ENCODE measurements around the gene PIK3AP1. TPM values are rescaled to one million over a fixed set of nuclear protein-coding genes. Genes with fewer than 3 reads are reported as not detected.

The PIK3AP1 gene
- total and polyA plus RNA-seq, 4 experiments from 2014 or later: 1.1 to 2.6 (median 1.5) TPM

DNA sequence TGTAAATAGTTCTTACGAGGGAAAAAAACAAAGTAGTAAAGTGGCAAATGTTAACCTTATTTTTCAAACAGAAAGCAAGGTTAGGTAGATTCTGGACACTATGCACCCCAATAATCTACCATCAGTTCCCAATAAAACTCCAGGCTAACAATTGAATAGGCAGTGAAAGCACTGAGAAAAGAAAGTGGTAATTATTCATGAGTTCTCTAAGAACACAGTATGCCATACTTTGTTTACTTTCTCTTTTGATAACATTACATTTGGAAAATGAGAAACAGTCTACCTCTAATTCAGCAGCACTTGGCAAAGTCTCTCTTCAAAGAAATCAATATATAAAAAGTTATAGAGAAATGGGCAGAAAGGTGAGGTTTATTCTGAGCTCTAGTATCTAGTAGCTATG, 151.9 kb downstream of the PIK3AP1 start:
- ChIA-PET POLR2A (ENCODE audit: partially characterized antibody) (no interaction called here), CTCF (ENCODE audit: partially characterized antibody) (no interaction called here)
- peaks cover 11% of the 10 kb centered on the region for H3K36me3 ChIP-seq (ENCODE audit: insufficient read depth, low read length)
- Mint-ChIP-seq H3K4me1 (peaks cover 47 to 69% (median 58%) of the 10 kb centered on the region in 4 donors), H3K9me3 (no peaks in the 10 kb centered on the region), H3K36me3 (peaks cover 29 to 69% of the 10 kb centered on the region in 2 donors), H3K27me3 (no peaks in the 10 kb centered on the region), H3K4me3 (no peak overlapping the region), H3K27ac (peak overlapping the region in 1 of 7 donors; percentile 53)
- no peaks in the 10 kb centered on the region for H3K27me3 ChIP-seq (ENCODE audit: insufficient read depth, low read length)
- no peak overlapping the region for H3K27ac ChIP-seq (ENCODE audit: low read depth, low read length)
- intact Hi-C loops (cut with micrococcal nuclease): no loop called here
- no peak overlapping the region for H3K4me3 ChIP-seq (ENCODE audit: low read length in 2 of 2)
- H3K9me3 ChIP-seq (ENCODE audit: control insufficient read depth in 1 of 2, low read length in 2 of 2): no peaks in the 10 kb centered on the region
- H3K4me1 ChIP-seq (ENCODE audit: insufficient read depth, low read length): peaks cover 32% of the 10 kb centered on the region
- no peak for DNase-seq

GRCh38 chr10:96565774-96566173, 154.5 kb downstream of the PIK3AP1 start:
- Histone ChIP-seq H3K4me3 (ENCODE audit: low read length in 2 of 2) (no peak overlapping the region), H3K27ac (ENCODE audit: low read depth, low read length) (no peak overlapping the region), H3K4me1 (ENCODE audit: insufficient read depth, low read length) (peaks cover 26% of the 10 kb centered on the region), H3K27me3 (ENCODE audit: insufficient read depth, low read length) (no peaks in the 10 kb centered on the region), H3K9me3 (ENCODE audit: control insufficient read depth in 1 of 2, low read length in 2 of 2) (no peaks in the 10 kb centered on the region), H3K36me3 (ENCODE audit: insufficient read depth, low read length) (peaks cover 15% of the 10 kb centered on the region)
- no peak for DNase-seq
- H3K36me3 Mint-ChIP-seq: peaks cover 39 to 67% of the 10 kb centered on the region in 2 donors
- ChIA-PET CTCF (ENCODE audit: partially characterized antibody) (no interaction called here), POLR2A (ENCODE audit: partially characterized antibody) (no interaction called here)
- peak overlapping the region in 2 of 7 donors; percentile 36 to 62 for H3K27ac Mint-ChIP-seq
- H3K27me3 Mint-ChIP-seq: no peaks in the 10 kb centered on the region
- no peak overlapping the region for H3K4me3 Mint-ChIP-seq
- intact Hi-C loops (cut with micrococcal nuclease): no loop called here
- H3K4me1 Mint-ChIP-seq: peaks cover 35 to 46% (median 39%) of the 10 kb centered on the region in 4 donors
- no peaks in the 10 kb centered on the region for H3K9me3 Mint-ChIP-seq

DNA sequence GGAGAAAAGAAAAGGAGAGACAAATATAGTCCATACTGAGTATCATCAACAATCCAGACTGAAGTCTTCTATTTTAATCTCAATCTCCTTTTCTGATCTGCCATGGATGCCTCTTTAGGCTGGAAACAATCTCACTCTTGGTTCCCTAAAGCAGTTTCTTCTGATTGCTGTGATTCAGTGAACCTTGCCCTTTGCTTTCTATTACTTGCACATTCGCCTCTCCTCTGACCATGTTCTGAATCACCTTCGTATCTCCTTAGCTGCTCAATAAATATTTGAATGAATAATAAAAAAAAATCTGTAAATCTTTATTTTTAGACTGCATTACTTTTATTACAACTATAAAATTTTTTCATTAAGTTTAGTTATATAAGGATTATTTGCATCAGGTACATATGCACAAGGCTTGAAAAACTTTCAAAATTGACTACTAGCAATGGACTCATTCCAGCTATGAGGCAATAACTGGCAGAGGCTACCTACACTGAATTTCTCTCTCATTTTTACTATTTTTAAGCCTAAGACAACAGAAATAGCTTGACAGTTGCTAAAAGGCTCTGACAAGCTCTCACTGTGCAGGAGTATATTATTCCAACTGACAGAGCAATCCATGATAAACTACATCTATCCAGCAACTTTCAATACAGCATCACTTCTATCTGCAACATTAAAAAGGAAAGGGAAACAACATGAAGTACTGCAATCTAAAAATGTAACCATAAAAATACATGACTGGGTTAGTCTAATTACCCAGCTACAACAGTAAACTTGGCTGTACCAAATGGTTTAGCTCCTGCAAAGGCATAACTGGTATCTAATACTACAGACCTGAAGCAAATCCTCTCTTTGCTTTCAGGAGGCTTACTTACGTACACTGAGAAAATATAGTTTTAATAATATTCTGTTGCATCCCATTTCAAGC, 159.1 kb downstream of the PIK3AP1 start:
- CTCF ChIA-PET (ENCODE audit: partially characterized antibody): no interaction called here
- Histone ChIP-seq H3K27ac (ENCODE audit: low read depth, low read length) (no peak overlapping the region), H3K4me1 (ENCODE audit: insufficient read depth, low read length) (peaks cover 5% of the 10 kb centered on the region), H3K9me3 (ENCODE audit: control insufficient read depth in 1 of 2, low read length in 2 of 2) (no peaks in the 10 kb centered on the region), H3K36me3 (ENCODE audit: insufficient read depth, low read length) (peaks cover 46% of the 10 kb centered on the region), H3K4me3 (ENCODE audit: low read length in 2 of 2) (no peak overlapping the region), H3K27me3 (ENCODE audit: insufficient read depth, low read length) (no peaks in the 10 kb centered on the region)
- POLR2A ChIA-PET (ENCODE audit: partially characterized antibody): interaction anchor here (1.0 kb wide), 1 partner anchor 26 kb away, joined by 3 read pairs; the partner anchor contains the start of gene TM9SF3
- H3K4me3 Mint-ChIP-seq: no peak overlapping the region
- no peaks in the 10 kb centered on the region for H3K27me3 Mint-ChIP-seq
- intact Hi-C loops (cut with micrococcal nuclease): no loop called here
- H3K27ac Mint-ChIP-seq: no peak overlapping the region
- no peaks in the 10 kb centered on the region for H3K9me3 Mint-ChIP-seq
- H3K36me3 Mint-ChIP-seq: peaks cover 40 to 57% of the 10 kb centered on the region in 2 donors
- peaks cover 7 to 8% (median 7%) of the 10 kb centered on the region in 4 donors for H3K4me1 Mint-ChIP-seq
- no peak for DNase-seq

DNA sequence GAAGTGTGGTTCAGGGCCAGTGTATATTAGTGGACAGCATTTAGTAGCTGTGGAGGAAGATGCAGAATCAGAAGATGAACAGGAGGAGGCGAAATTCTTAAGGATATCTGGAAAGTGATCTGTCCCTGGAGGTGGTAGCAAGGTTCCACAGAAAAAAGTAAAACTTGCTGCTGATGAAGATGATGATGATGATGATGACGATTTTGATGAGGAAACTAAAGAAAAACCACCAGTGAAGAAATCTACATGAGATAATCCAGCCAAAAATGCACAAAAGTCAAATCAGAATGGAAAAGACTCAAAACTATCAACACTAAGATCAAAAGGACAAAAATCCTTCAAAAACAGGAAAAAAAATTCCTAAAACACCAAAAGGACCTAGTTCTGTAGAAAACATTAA, 159.8 kb downstream of the PIK3AP1 start:
- H3K4me3 ChIP-seq (ENCODE audit: low read length in 2 of 2): no peak overlapping the region
- ChIA-PET CTCF (ENCODE audit: partially characterized antibody) (no interaction called here), POLR2A (ENCODE audit: partially characterized antibody) (no interaction called here)
- Mint-ChIP-seq H3K4me3 (peak overlapping the region in 1 of 8 donors; percentile 10), H3K4me1 (peaks cover 0 to 4% (median 2%) of the 10 kb centered on the region in 4 donors), H3K36me3 (peaks cover 40 to 53% of the 10 kb centered on the region in 2 donors), H3K27me3 (no peaks in the 10 kb centered on the region), H3K9me3 (no peaks in the 10 kb centered on the region), H3K27ac (peak overlapping the region in 2 of 7 donors; percentile 51 to 54)
- H3K27ac ChIP-seq (ENCODE audit: low read depth, low read length): no peak overlapping the region
- peaks cover 46% of the 10 kb centered on the region for H3K36me3 ChIP-seq (ENCODE audit: insufficient read depth, low read length)
- no peaks in the 10 kb centered on the region for H3K9me3 ChIP-seq (ENCODE audit: control insufficient read depth in 1 of 2, low read length in 2 of 2)
- no peak for DNase-seq
- intact Hi-C loops (cut with micrococcal nuclease): no loop called here
- no peaks in the 10 kb centered on the region for H3K27me3 ChIP-seq (ENCODE audit: insufficient read depth, low read length)
- no peaks in the 10 kb centered on the region for H3K4me1 ChIP-seq (ENCODE audit: insufficient read depth, low read length)

GRCh38 chr10:96556003-96556402, 164.3 kb downstream of the PIK3AP1 start:
- Mint-ChIP-seq H3K4me1 (peaks cover 0 to 1% (median under 1%) of the 10 kb centered on the region in 4 donors), H3K27ac (no peak overlapping the region), H3K27me3 (no peaks in the 10 kb centered on the region), H3K36me3 (peaks cover 33 to 38% of the 10 kb centered on the region in 2 donors), H3K9me3 (no peaks in the 10 kb centered on the region), H3K4me3 (no peak overlapping the region)
- ChIA-PET CTCF (ENCODE audit: partially characterized antibody) (no interaction called here), POLR2A (ENCODE audit: partially characterized antibody) (no interaction called here)
- Histone ChIP-seq H3K27me3 (ENCODE audit: insufficient read depth, low read length) (no peaks in the 10 kb centered on the region), H3K9me3 (ENCODE audit: control insufficient read depth in 1 of 2, low read length in 2 of 2) (no peaks in the 10 kb centered on the region), H3K36me3 (ENCODE audit: insufficient read depth, low read length) (peaks cover 51% of the 10 kb centered on the region), H3K27ac (ENCODE audit: low read depth, low read length) (no peak overlapping the region), H3K4me3 (ENCODE audit: low read length in 2 of 2) (no peak overlapping the region), H3K4me1 (ENCODE audit: insufficient read depth, low read length) (no peaks in the 10 kb centered on the region)
- peak in 2 of 5 donors; percentile 6 for DNase-seq
- intact Hi-C loops (cut with micrococcal nuclease): no loop called here

DNA sequence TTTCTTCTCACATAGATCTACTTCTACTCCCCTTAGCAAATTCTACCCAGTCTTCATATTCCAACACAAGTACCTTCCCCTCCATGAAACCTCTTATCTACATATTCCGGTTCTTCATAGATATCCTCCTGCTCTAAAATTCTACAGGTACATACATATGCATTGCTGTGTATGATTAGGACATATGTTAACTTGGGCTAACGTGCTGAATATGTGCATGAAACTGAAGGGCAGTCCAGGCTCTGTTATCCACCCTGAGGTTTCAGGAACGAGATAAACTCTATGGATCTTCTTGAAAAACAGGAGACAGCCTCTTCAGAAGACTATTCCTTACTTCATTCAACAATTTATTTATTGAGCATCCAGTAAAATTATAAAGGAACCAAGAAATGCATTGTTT, 165.0 kb downstream of the PIK3AP1 start:
- Mint-ChIP-seq H3K27ac (no peak overlapping the region), H3K27me3 (no peaks in the 10 kb centered on the region), H3K36me3 (peaks cover 26 to 38% of the 10 kb centered on the region in 2 donors), H3K4me1 (peaks cover 0 to 1% (median under 1%) of the 10 kb centered on the region in 4 donors), H3K4me3 (no peak overlapping the region), H3K9me3 (no peaks in the 10 kb centered on the region)
- Histone ChIP-seq H3K27ac (ENCODE audit: low read depth, low read length) (no peak overlapping the region), H3K4me1 (ENCODE audit: insufficient read depth, low read length) (no peaks in the 10 kb centered on the region), H3K27me3 (ENCODE audit: insufficient read depth, low read length) (no peaks in the 10 kb centered on the region), H3K9me3 (ENCODE audit: control insufficient read depth in 1 of 2, low read length in 2 of 2) (no peaks in the 10 kb centered on the region), H3K4me3 (ENCODE audit: low read length in 2 of 2) (no peak overlapping the region), H3K36me3 (ENCODE audit: insufficient read depth, low read length) (peaks cover 52% of the 10 kb centered on the region)
- DNase-seq: no peak
- ChIA-PET POLR2A (ENCODE audit: partially characterized antibody) (no interaction called here), CTCF (ENCODE audit: partially characterized antibody) (no interaction called here)
- intact Hi-C loops (cut with micrococcal nuclease): no loop called here

GRCh38 chr10:96548589-96548988, 171.7 kb downstream of the PIK3AP1 start:
- Histone ChIP-seq H3K27ac (ENCODE audit: low read depth, low read length) (no peak overlapping the region), H3K4me1 (ENCODE audit: insufficient read depth, low read length) (no peaks in the 10 kb centered on the region), H3K9me3 (ENCODE audit: control insufficient read depth in 1 of 2, low read length in 2 of 2) (no peaks in the 10 kb centered on the region), H3K36me3 (ENCODE audit: insufficient read depth, low read length) (peaks cover 40% of the 10 kb centered on the region), H3K27me3 (ENCODE audit: insufficient read depth, low read length) (no peaks in the 10 kb centered on the region), H3K4me3 (ENCODE audit: low read length in 2 of 2) (no peak overlapping the region)
- H3K4me3 Mint-ChIP-seq: no peak overlapping the region
- peaks cover 0 to 12% (median 6%) of the 10 kb centered on the region in 4 donors for H3K4me1 Mint-ChIP-seq
- H3K9me3 Mint-ChIP-seq: no peaks in the 10 kb centered on the region
- H3K27ac Mint-ChIP-seq: peak overlapping the region in 1 of 7 donors; percentile 43
- no peaks in the 10 kb centered on the region for H3K27me3 Mint-ChIP-seq
- peaks cover 50 to 69% of the 10 kb centered on the region in 2 donors for H3K36me3 Mint-ChIP-seq
- POLR2A ChIA-PET (ENCODE audit: partially characterized antibody): no interaction called here
- intact Hi-C loops (cut with micrococcal nuclease): no loop called here
- CTCF ChIA-PET (ENCODE audit: partially characterized antibody): no interaction called here
- DNase-seq: no peak
